SK-N-SH treated with all-trans-retinoic acid at 6 μM for 48 hours (cell line): ENCODE measurements around the gene PRR13.

Experiments used
- ARNTL ChIP-seq: fragments of 450-650 bp; formaldehyde crosslinking; IDR thresholded peaks from 2 replicates; pipeline ENCODE4 v1.5.0; 2020; ENCODE audit warnings: low read depth, mild to moderate bottlenecking, moderate library complexity, borderline replicate concordance
- CSDC2 ChIP-seq: fragments of 250-450 bp; sonication (Bioruptor Pico); IDR thresholded peaks from 2 replicates; pipeline ENCODE4 v1.5.0; 2020; ENCODE audit warnings: mild to moderate bottlenecking, moderate library complexity
- CSRNP3 ChIP-seq: fragments of 250-450 bp; sonication (Bioruptor Pico); IDR thresholded peaks from 2 replicates; pipeline ENCODE4 v1.5.1; 2021; ENCODE audit warnings: mild to moderate bottlenecking, moderate library complexity
- ISL1 ChIP-seq: fragments of 250-450 bp; sonication (Bioruptor Pico); IDR thresholded peaks from 2 replicates; pipeline ENCODE4 v2.1.2; 2022; ENCODE audit warnings: mild to moderate bottlenecking, moderate library complexity
- OSR1 ChIP-seq: fragments of 250-450 bp; sonication (Bioruptor Pico); IDR thresholded peaks from 2 replicates; pipeline ENCODE4 v1.8.0; 2022; ENCODE audit warnings: moderate library complexity, mild to moderate bottlenecking, inconsistent platforms
- PATZ1 ChIP-seq: fragments of 250-450 bp; sonication (Bioruptor Pico); IDR thresholded peaks from 2 replicates; pipeline ENCODE4 v1.8.0; 2020; ENCODE audit warnings: mild to moderate bottlenecking, moderate library complexity, borderline replicate concordance
- SNAI2 ChIP-seq: fragments of 250-450 bp; sonication (Bioruptor Pico); IDR thresholded peaks from 2 replicates; pipeline ENCODE4 v1.5.0; 2020; ENCODE audit warnings: mild to moderate bottlenecking, moderate library complexity
- TSHZ2 ChIP-seq: fragments of 250-450 bp; sonication (Bioruptor Pico); IDR thresholded peaks from 2 replicates; pipeline ENCODE4 v1.5.0; 2020; ENCODE audit warnings: mild to moderate bottlenecking, moderate library complexity
- ZC3H10 ChIP-seq: fragments of 250-450 bp; sonication (Bioruptor Pico); IDR thresholded peaks from 2 replicates; pipeline ENCODE4 v1.5.1; 2021; ENCODE audit warnings: mild to moderate bottlenecking, moderate library complexity
- ZFP3 ChIP-seq: fragments of 250-450 bp; sonication (Bioruptor Pico); IDR thresholded peaks from 2 replicates; pipeline ENCODE4 v1.5.0; 2020; ENCODE audit warnings: mild to moderate bottlenecking, moderate library complexity
- ZNF565 ChIP-seq: fragments of 450-650 bp; formaldehyde crosslinking; conservative IDR thresholded peaks from 2 replicates; pipeline ENCODE4 v1.5.0; 2020; ENCODE audit warnings: low read depth, mild to moderate bottlenecking, moderate library complexity
- ZNF70 ChIP-seq: fragments of 450-650 bp; formaldehyde crosslinking; IDR thresholded peaks from 2 replicates; pipeline ENCODE4 v1.5.0; 2020; ENCODE audit warnings: mild to moderate bottlenecking, moderate library complexity
- TF ChIP-seq, protein P1 (sequence below): fragments of 250-450 bp; sonication (Bioruptor Pico); IDR thresholded peaks from 2 replicates; pipeline ENCODE4 v1.5.1; 2020; ENCODE audit warnings: low read depth, mild to moderate bottlenecking, moderate library complexity

DNA sequence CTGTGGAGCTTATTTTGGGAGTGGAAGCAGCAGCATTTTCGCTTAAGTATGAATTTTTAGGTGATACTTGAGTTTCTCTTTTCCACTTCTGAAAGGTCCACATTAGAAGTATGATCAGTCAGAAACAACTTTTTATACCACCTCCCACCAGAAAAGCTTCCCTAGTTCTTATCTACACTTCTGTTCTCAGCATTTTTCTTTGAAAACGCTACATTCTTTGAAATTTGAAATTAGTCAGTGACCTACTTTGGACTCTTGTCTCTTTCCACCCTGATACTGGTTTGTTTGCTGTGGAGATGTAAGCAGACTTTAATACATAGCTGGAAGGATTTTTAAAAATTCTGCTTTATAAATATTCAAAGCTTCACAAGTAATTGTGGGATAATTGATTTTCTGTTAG lies 32.5 kb downstream of the PRR13 start:
- TF ChIP-seq PATZ1 (CRISPR knock-in tag) (no peak), ZC3H10 (CRISPR knock-in tag) (no peak), OSR1 (CRISPR knock-in tag) (no peak), CSRNP3 (CRISPR knock-in tag) (no peak), SNAI2 (no peak), ARNTL (CRISPR knock-in tag) (no peak), ZNF565 (CRISPR knock-in tag) (no peak), ZFP3 (no peak), ZNF70 (CRISPR knock-in tag) (no peak), CSDC2 (CRISPR knock-in tag) (no peak), TSHZ2 (CRISPR knock-in tag) (no peak), ISL1 (CRISPR knock-in tag) (no peak)
- TF ChIP-seq, protein P1, sequence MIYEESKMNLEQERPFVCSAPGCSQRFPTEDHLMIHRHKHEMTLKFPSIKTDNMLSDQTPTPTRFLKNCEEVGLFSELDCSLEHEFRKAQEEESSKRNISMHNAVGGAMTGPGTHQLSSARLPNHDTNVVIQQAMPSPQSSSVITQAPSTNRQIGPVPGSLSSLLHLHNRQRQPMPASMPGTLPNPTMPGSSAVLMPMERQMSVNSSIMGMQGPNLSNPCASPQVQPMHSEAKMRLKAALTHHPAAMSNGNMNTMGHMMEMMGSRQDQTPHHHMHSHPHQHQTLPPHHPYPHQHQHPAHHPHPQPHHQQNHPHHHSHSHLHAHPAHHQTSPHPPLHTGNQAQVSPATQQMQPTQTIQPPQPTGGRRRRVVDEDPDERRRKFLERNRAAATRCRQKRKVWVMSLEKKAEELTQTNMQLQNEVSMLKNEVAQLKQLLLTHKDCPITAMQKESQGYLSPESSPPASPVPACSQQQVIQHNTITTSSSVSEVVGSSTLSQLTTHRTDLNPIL = no peak
